H1 (cell line): ENCODE results near the gene CCNK. TPM values are rescaled to one million over a fixed set of nuclear protein-coding genes. Genes with fewer than 3 reads are reported as not detected.

Experiments
- BRCA1 ChIP-seq: IDR thresholded peaks from 2 replicates; pipeline ENCODE4 v1.6.1; 2012; ENCODE audit warnings: low read depth, low read length, improper control_type of control experiment
- CHD7 ChIP-seq: fragments of 300-600 bp; sonication (generic); IDR thresholded peaks from 2 replicates; pipeline ENCODE4 v1.7.1; 2012; ENCODE audit warnings: low read length, moderate library complexity, mild to moderate bottlenecking, inconsistent platforms; ENCODE audit not compliant: insufficient replicate concordance
- KDM5A ChIP-seq: fragments of 200-600 bp; IDR thresholded peaks from 2 replicates; pipeline ENCODE4 v1.7.1; 2012; ENCODE audit warnings: mild to moderate bottlenecking, low read length, inconsistent platforms, mixed read lengths
- TBP ChIP-seq: IDR thresholded peaks from 2 replicates; pipeline ENCODE4 v1.6.1; 2011; ENCODE audit warnings: low read depth, low read length, improper control_type of control experiment
- TEAD4 ChIP-seq: IDR thresholded peaks from 2 replicates; pipeline ENCODE4 v1.6.1; 2012; ENCODE audit warnings: low read depth, low read length, inconsistent platforms, mixed read lengths
- polyA plus RNA-seq, 7 experiments: library from polyadenylated mRNA; depleted of rRNA in 3 of 7; stranded (reverse) in 5 of 7; unstranded in 2 of 7; fragments of >200 nt in 5 of 7; fragments of 200-250 nt in 2 of 7; gene quantifications; 1 replicate in 5 of 7; 2 replicates in 1 of 7; 4 replicates in 1 of 7; pipeline versions ENCODE4 v1.2.1 to v1.2.3, GENCODE V29; 2011 to 2013; ENCODE audit warnings: missing spikeins in 2 of 7, mixed read lengths in 2 of 7
- total RNA-seq: library from RNA; stranded (reverse); fragmentation: NEBNext Ultra II Directional; extraction: Animal tissue kit (Norgen Biotek cat#: 25700); gene quantifications from 2 replicates; pipeline ENCODE4 v1.2.1, GENCODE V29; 2021

The CCNK gene
- total and polyA plus RNA-seq, 2 of the 8 experiments (the other 6 are each of a cell fraction or from before 2014, with no cell fraction given), result 10.7 to 82.7 TPM

GRCh38 chr14:99539491-99539890 lies 58.3 kb downstream of the CCNK start (continued):
- no peak for TF ChIP-seq CHD7
- no peak for TF ChIP-seq TBP
- TF ChIP-seq TEAD4, result no peak
- TF ChIP-seq KDM5A, result no peak
- TF ChIP-seq BRCA1, result no peak
